Amygdala (tissue), 56 donors: ENCODE measurements around the gene WASF2.
"Not testable (repeated sequence)": the region's sequence is repeated elsewhere in the genome, so short reads cannot be mapped to it uniquely, and the experiment has no call there.

Experiments
- DNase-seq, 56 donors: peaks; one replicate each; lab custom pipeline; 2025; lab: John Stamatoyannopoulos, UW

WASF2 gene

DNA sequence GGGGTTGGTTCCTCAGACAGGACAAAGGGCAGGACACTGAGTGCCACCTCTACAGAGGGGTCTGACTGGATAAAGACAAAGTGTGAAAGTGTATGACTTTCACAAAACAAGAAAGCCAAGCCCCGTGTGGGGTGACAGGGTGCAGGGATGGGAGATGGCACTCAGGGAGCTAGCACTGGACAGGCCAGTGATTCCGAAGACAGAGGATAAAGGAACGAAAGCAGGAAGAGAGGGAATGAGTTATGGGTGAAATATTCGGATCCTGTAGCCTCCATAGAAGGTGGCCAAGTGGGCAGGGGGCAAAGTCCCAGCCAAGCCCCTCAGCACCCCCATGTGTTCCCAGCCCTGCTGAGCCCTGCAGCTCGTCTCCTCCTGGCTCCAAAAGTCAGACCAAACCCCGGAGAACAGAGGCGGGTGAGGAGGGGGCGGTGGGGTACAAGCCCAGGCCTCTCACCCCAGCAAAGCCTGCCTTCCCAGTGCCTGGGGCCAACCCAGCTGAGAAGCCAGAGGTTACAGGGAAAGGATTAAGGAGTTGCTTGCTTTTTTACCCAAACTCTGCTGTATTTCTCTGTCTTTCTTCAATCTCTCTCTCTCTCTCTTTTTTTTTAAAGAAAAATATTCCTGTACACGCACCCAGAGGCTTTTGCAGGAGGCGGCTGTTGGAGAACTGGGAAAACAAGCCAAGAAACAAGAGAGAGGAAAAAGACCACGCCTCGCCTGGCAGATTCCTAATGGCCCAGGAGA, 14.0 kb upstream of the WASF2 start:
- DNase-seq: peak in 1 of 56 donors; percentile 53

DNA sequence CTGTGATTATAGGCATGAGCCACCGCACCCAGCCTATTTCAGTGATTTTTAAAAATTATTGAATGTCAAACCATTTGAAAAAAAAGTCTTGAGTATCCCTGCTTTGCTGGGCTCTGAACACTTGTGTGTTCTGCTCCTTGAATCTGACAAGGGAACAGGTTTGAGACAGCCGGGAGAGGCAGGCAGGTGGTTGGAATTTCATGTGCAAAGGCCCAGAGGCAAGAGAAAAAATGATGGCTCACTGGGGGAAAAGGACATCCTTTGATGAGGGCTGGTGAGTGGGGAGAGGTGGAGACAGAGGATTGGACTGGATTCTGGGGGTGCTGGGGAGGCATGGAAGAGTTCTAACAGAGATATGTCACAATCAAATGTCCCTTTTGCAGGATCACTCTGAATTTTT, 13.1 kb upstream of the WASF2 start:
- DNase-seq: no peak

DNA sequence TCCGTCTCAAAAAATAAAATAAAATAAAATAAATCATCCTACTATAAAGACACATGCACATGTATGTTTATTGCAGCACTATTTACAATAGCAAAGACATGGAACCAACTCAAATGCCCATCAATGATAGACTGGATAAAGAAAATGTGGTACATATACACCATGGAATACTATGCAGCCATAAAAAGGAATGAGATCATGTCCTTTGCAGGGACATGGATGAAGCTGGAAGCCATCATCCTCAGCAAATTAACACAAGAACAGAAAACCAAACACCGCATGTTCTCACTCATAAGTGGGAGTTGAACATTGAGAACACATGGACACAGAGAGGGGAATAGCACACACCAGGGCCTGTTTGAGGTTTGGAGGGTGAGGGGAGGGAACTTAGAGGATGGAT, 11.2 kb upstream of the WASF2 start:
- DNase-seq: not testable (repeated sequence)

DNA sequence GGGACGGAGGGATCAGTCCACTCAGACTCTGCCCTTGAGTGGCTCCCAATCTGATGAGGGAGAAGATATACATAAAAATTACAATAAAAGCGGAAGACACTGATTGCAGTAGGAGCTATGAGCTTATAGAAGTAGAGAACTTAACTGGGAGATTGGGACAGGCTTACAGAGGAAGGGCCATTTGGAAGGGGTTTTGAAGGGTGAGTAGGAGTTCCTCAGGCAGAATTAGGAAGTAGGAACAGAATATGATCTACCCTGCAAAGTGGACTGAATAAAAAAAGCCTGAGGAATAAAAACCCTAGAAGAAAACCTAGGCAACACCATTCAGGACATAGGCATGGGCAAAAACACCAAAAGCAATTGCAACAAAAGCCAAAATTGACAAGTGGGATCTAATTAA, 9.2 kb upstream of the WASF2 start:
- DNase-seq: no peak

DNA sequence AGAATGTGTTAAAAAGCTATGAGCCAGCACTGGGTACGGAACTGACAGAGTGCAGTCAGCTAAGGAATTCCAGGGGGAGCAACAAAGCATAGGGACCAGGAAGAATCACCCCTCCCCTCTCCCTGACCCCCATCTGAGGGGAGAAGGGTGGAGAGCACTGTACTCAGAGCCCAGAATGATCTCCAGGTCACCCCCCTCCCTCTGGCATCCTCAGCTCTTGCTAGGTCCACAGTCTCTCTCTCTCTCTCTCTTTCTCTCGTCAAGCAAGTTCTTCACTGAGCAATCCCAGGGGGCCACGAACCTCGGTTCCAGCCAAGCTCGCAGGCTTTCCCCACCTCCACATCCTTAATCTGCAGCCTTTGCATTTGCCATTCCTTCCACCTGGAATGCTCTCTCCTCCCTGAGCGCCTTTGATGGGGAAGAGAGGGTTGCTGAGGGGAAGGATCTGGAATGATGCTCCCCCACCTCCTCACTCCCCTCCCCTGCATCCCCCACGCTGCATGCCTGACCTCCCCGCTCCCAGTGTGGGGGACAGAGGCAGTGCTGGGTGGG, 6.7 kb upstream of the WASF2 start:
- no peak for DNase-seq

DNA sequence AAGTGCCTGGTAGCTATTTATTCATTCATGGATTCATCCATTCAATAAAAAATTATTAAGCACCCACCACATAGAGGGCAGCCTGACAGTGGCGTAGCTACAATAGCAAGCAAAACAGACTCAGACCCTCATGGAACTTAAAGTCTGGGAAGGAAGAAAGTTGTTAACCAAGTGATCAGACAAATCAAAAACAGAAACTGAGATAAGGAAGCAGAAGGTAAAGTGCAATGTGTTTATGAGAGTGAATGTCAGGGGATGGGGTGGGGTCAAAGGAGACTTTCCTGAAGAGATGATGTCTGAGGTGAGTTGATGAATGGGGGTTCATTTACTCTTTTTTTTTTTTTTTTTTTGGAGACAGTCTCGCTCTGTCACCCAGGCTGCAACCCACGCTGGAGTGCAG, 2.8 kb upstream of the WASF2 start:
- peak in 1 of 56 donors; percentile 44 for DNase-seq

DNA sequence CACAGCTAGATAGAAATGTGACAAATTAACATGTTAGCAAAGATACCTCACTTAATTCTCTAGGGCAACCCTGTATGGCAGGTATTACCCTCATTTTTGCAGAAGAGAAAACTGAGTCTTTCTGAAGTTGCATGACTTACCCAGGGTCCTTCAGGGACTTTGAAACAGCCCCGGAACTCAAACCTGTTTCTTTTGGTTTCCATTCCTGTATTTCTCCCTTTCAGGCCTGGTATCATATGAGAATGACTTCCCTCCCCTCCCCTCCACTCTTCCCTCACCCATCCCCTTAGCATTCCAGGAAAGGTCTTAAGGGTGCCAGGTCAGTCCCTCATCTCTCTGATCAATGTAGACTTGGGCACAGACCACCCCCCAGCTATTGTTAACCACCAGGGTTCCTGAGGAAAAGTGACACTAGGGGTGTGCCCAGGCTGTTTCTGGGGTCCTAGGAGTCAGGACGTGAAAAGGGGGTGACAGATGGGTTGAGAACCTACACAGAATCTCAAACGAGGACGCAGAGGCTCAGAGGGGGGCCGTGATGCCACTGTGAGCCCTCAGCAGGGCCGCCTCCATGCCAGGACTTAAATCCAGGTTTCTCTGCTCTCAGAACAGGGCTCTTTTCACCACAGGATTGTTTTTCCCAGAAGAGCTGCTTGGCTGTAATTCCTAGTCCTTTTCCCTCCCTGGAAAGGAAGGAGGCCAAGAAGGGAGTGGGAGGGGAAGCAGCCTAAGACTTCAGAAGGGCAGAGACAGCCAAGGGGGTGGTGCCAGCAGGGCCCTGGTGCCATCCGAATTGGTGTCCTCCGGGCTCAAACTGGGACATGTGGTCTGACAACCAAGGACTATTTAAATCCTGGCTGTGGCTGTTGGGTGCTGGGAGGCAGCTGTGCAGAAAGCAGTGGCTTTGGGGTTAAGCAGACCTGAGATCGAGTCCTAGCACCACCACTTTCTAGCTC, 2.1 kb upstream of the WASF2 start:
- DNase-seq: peak in 45 of 56 donors; percentile 16 to 77 (median 49)

DNA sequence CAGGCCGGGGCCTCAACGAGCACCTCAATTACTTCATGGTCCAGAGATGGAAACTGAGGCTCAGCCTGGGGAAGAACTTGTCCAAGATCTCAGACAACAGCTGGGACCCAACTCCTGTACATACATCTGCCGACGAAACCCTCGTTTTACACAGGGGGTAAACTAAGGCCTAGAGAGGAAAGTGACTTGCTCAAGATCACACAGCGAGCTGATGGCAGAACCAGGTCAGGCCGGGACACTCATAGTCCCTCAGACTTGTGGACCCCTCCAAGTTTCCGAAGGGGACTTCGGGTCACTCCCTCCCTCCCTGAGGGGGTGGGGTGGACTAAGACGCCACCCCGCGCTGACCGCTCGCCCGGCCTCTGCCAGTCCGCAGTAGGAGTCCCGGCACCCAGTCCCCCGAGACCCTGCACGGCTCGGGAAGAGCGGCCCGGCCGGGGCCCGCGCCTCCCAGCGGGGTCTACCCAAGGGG, 430 bp downstream of the WASF2 start:
- DNase-seq: peak in 8 of 56 donors; percentile 49 to 69 (median 56)

DNA sequence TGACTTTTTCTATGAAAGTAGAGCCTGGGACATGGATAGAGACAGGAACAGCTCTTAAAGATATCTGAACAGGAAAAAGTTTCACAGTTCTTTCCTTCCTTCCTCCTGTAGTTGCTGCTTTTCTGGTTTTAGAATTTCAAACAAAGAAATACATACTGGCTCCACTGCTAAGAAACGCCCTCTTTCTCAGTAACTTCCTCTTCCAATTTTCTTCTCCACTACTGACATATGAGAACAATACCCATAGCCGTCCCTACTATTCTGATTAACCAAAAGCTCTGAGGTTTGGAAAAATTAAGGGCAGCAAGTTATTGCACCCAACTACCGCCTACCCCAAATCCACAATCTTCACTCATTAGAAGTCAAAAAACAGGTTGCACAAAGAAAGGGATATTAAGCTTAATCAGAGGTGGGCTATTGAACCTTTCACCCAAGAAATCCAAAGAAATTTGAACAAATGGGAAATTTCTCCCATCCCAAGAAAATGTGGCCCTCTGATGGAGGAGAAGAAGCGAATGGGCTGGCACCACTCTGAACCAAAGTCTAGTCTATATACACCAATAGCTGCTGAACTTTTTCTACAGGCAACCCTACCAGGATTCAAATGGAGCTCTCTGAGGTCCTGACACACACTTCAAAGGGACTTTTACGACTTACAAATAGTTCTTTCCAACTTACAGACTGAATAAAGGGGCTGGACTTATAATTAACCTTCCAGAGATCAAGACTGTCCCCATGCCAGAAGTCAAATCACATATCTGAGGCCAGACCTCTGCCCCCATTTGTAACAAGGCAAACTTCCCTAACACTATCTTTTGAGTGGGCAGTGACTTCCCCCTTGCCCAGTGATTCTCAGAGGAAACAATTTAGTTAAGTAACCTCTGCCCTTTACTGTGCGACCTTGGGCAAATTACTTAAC, 1.7 kb downstream of the WASF2 start:
- DNase-seq: no peak

DNA sequence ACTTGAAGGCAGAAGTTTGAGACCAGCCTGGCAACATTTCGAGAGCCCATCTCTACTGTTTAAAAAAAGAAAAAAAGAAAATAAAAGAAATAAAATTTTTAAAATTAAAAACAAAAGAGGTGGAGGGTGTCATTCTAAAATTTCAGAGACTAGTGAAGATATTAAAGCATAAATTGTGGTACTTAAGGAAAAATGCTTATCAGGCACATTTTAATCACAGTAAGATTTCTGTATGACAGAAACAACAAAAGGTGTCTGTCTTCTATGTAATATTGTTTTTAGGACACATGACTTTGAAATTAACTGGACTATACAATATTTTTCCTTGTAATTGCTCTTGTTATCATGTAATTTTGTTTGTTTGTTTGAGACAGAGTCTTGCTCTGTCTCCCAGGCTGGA, 4.6 kb downstream of the WASF2 start:
- DNase-seq: no peak

DNA sequence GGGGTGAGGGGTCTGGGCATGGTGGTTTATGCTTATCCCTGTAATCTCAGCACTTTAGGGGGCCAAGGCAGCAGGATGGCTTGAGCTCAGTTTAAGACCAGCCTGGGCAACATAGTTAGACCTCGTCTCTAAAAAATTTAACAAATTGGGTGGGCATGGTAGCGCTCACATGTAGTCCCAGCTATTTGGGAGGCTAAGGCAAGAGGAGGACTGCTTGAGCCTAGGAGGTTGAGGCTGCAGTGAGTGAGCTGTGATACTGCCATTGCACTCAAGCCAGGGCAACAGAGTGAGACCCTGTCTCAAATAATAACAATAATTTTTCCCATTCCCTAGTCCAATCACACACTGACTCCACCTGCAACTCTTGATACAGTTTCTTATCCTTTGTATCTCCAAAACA, 6.3 kb downstream of the WASF2 start:
- DNase-seq: no peak

DNA sequence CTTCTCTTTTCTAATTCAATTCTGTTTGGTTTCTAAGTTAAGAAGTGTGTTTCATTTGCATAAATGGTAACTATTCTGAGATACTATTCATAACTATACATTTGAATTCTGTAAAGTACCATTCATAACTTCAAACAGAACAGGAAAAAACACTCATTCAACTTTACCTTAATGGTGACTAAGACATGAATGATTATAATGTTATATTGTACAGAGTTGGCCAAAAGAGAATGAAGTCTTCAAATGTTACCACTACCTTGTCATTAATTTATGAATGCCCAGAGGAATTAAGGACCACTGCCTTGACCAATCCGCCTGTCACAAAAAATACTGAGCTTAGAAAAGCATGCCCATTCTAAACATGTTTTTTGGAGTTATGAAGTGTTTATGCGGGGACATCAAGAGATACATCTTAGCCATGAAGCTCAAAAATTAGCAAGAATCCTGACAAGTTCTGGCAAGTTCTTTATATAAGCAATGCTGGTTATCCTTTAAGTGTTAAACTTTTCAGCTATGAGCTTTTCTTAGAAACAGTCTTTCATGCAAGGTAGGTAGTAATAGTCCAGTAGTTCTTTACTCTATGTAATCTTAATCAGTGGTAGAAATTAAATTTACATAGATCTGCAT, 7.9 kb downstream of the WASF2 start:
- DNase-seq: no peak

DNA sequence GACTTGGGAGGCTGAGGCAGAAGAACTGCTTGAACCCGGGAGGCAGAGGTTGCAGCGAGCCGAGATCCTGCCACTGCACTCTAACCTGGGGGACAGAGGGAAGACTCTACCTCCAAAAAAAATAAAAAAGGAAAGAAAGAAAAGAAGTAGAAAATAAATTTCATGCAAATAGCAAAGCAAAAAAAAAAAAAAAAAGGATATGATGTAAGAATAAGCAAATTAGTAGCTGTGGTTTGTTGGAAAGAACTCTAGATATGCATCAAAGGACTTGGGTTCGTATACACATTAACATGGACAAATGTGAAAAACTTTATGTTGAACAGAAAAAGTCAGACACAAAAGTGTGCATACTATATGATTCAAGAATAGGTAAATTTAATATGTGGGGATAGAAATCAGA, 11.9 kb downstream of the WASF2 start:
- no peak for DNase-seq

DNA sequence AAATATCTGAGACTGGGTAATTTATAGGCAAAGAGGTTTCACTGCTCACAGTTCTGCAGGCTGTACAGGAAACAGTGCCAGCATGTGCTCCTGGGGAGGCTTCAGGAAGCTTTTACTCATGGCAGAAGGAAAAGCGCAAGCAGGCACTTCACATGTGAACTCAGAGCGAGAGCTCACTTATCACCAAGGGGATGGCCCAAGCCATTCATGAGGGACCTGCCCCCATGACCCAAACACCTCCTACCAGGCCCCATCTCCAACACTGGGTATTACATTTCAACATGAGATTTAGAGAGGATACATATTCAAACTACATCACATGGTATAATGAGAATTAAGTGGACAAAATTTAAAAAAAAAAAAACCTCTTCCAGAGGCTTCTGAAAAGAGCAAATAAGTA, 13.7 kb downstream of the WASF2 start:
- DNase-seq: no peak

DNA sequence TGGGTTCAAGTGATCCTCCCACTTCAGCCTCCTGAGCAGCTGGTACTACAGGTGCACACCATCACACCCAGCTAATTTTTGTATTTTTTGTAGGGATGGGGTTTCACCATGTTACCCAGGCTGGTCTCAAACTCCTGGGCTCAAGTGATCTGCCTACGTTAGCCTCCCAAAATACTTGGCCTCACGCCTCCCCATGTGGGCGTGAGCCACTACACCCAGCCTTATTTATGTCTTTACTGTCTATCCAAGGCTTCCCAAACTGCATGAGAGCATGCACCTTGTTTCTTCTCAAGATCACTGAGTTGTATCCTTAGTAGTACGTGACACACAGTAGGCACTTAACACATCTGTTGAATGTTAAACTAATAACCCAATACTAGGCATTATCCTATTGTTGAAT, 14.2 kb downstream of the WASF2 start:
- DNase-seq: no peak

DNA sequence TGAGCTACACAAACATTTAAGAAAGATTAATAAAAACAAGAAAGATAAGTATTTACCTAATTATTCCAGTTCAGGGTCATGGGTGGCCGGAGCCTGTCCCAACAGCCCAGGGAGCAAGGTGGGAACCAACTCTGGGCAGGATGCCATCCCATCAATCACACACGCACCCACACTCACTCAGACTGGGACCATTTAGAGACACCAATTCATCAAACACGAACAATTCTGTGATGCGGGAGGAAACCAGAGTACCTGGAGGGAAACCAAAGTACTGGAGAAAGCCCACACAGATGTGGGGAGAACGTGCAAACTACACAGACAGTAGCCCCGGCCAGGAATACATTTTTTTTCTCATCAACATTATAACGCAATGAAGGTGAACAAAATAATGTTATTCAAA, 16.2 kb downstream of the WASF2 start:
- no peak for DNase-seq

DNA sequence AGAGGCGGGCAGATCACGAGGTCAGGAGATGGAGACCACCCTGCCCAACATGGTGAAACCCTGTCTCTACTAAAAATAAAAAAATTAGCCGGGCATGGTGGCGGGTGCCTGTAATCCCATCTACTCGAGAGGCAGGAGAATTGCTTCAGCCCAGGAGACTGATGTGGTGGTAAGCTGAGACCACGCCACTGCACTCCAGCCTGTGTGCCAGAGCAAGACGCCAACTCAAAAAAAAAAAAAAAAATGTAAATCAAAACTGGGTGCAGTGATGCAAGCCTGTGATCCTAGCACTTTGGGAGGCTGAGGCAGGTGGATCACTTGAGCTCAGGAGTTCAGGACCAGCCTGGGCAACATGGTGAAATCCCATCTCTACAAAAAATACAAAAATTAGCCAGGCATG, 17.9 kb downstream of the WASF2 start:
- not testable (repeated sequence) for DNase-seq

DNA sequence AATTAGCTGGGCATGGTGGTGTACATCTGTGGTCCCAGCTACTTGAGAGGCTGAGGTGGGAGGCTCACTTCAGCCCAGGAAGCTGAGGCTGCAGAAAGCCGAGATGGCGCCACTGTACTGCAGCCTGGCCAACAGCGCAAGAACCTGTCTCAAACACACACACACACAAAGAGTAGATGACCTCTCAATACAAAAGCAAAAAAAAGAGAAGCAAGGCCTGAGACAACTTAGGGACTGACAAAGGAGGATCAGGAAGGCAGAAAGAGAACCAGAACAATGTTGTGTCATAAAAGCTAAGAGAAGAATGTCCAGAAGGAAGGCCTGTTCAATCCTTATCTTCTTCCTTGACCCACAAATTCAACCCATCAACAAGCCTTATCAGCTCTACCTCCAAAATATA, 18.5 kb downstream of the WASF2 start:
- no peak for DNase-seq

DNA sequence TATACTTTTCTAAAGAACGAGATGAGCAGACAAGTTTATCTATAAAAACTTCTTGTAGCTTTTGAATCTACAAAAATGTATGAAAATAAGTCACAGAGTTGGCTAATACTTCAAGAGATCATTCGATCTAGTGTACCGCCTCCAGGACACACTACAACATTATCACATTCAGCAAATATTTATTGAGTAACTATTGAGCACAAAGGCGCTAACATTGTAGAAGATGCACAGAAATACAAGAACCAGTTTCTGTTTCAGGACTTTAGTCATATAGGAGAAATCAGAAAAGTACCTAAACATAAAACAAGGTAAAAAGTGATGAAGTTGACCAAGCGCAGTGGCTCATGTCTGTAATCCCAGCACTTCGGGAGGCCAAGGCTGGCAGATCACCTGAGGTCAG, 20.6 kb downstream of the WASF2 start:
- DNase-seq: no peak

DNA sequence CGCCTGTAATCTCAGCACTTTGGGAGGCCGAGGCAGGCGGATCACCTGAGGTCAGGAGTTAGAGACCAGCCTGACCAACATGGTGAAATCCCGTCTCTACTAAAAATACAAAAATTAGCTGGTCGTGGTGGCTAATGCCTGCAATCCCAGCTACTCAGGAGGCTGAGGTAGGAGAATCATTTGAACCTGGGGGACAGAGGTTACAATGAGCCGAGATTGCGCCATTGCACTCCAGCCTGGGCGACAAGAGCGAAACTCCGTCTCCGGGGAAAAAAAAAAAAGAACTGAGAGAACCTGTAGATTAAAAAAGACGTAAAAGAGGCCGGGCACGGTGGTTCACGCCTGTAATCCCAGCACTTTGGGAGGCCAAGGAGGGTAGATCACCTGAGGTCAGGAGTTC, 21.6 kb downstream of the WASF2 start:
- DNase-seq: not testable (repeated sequence)
